K562 (cell line): ENCODE data around the gene ZBTB43. TPM values are rescaled to one million over a fixed set of nuclear protein-coding genes. Genes with fewer than 3 reads are reported as not detected.

Source experiments
- CEBPB ChIP-seq: fragments of 450-650 bp; IDR thresholded peaks from 2 replicates; pipeline ENCODE4 v1.6.1; 2016; ENCODE audit warnings: missing genetic modification characterization, missing compliant biosample characterization
- CHD4 ChIP-seq: fragments of 200-600 bp; sonication (generic); IDR thresholded peaks from 3 replicates; pipeline ENCODE4 v1.6.1; 2012; ENCODE audit warnings: low read depth, mild to moderate bottlenecking, mixed read lengths, low read length, inconsistent platforms; ENCODE audit not compliant: insufficient read depth, insufficient replicate concordance, poor library complexity, severe bottlenecking
- EGR1 ChIP-seq: fragments of 450-650 bp; conservative IDR thresholded peaks from 2 replicates; pipeline ENCODE4 v1.6.1; 2017; ENCODE audit warnings: mild to moderate bottlenecking
- LEF1 ChIP-seq: fragments of 450-650 bp; IDR thresholded peaks from 2 replicates; pipeline ENCODE4 v1.6.1; 2016; ENCODE audit warnings: mild to moderate bottlenecking
- MEF2A ChIP-seq: IDR thresholded peaks from 2 replicates; pipeline ENCODE4 v1.6.1; 2011; ENCODE audit warnings: low read depth, mild to moderate bottlenecking, low read length, moderate library complexity; ENCODE audit not compliant: control insufficient read depth
- MYNN ChIP-seq, 2 experiments: sonication (generic); formaldehyde crosslinking in 1 of 2; IDR thresholded peaks; 2 replicates each; pipeline versions ENCODE4 v1.5.0 to v1.6.1; 2016 to 2020; ENCODE audit warnings: antibody characterized with exemption in 1 of 2, missing genetic modification reagents in 1 of 2
- NCOA1 ChIP-seq: fragments of 450-650 bp; IDR thresholded peaks from 2 replicates; pipeline ENCODE4 v1.6.1; 2016; ENCODE audit warnings: low read depth
- NEUROD1 ChIP-seq: fragments of 150-350 bp; IDR thresholded peaks from 2 replicates; pipeline ENCODE4 v1.6.1; 2014; ENCODE audit warnings: borderline replicate concordance, low read length, low read depth; ENCODE audit not compliant: partially characterized antibody
- POLR2A ChIP-seq: fragments of 450-650 bp; conservative IDR thresholded peaks from 2 replicates; pipeline ENCODE4 v1.6.1; 2016
- TCFL5 ChIP-seq: fragments of 250-450 bp; sonication (Bioruptor Pico); conservative IDR thresholded peaks from 2 replicates; pipeline ENCODE4 v1.6.1; 2021; ENCODE audit warnings: mild to moderate bottlenecking, moderate library complexity, matching md5 sums
- ZBTB49 ChIP-seq: sonication (generic); formaldehyde crosslinking; IDR thresholded peaks from 2 replicates; pipeline ENCODE4 v1.8.0; 2022; ENCODE audit warnings: missing genetic modification reagents, mild to moderate bottlenecking, borderline replicate concordance
- ZNF282 ChIP-seq: sonication (generic); formaldehyde crosslinking; IDR thresholded peaks from 2 replicates; pipeline ENCODE4 v1.8.1; 2023; ENCODE audit warnings: missing genetic modification reagents
- ZNF589 ChIP-seq: fragments of 200-800 bp; sonication (Bioruptor generic); IDR thresholded peaks from 2 replicates; pipeline ENCODE4 v1.6.1; 2016; ENCODE audit warnings: low read depth, missing genetic modification characterization, missing compliant biosample characterization
- polyA plus RNA-seq, 8 experiments: library from polyadenylated mRNA; depleted of rRNA in 4 of 8; stranded (reverse) in 5 of 8; unstranded in 3 of 8; fragments of >200 nt; fragmentation: Nextera tagmentation in 2 of 8; fragmentation: Illumina TruSeq in 1 of 8; extraction: Ambion mirVana in 2 of 8; extraction: Trizol in 1 of 8; gene quantifications; 2 replicates each; pipeline versions ENCODE4 v1.2.1 to v1.2.3, GENCODE V29; 2011 to 2014; ENCODE audit warnings: inconsistent platforms in 1 of 8, missing spikeins in 1 of 8
- total RNA-seq, 7 experiments: library from RNA; depleted of rRNA in 6 of 7; stranded (reverse); fragments of >200 nt in 6 of 7; fragmentation: Illumina TruSeq in 2 of 7; extraction: Trizol in 2 of 7; gene quantifications; 2 replicates each; pipeline versions ENCODE4 v1.2.1 to v1.2.3, GENCODE V29; 2011 to 2021; ENCODE audit warnings: low replicate concordance in 1 of 7
- TF ChIP-seq, protein P1 (sequence below): sonication (generic); formaldehyde crosslinking; IDR thresholded peaks from 2 replicates; pipeline ENCODE4 v1.8.0; 2022; ENCODE audit warnings: mild to moderate bottlenecking, low read depth, missing genetic modification reagents

Gene ZBTB43
- total and polyA plus RNA-seq, 9 of the 15 experiments (the other 6 are each of a cell fraction or from before 2014, with no cell fraction given), result 3.9 to 17.2 (median 9.1) TPM

DNA sequence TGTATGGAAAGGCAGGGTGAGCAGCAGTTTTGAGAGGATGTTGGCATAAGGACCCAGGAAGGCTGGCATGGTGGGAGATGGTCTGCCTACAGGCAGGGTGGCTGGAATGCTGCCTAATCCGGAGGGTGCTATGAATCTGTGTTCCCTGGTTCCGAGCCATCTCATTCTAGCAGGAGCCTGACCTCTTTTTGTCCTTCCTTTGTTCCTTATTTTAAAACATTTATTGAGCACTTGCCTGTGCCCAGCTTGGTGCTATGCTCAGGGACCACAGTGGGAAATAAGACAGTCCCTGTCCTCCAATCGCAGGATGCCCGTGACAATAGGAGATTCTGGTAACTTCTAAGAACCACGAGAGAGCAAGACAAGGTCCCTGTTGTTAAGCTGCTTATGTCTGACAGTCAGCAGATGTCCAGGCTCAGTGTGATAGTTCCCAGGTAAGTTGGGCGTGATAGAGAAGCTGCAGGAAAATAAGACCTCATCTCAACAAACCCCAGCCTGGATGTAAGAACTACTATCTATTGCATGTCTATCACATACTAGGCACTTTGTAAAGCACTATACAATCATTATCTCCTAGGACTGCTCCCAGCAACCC, 46.5 kb downstream of the ZBTB43 start (continued):
- TF ChIP-seq ZNF282 (no peak), POLR2A (no peak), ZBTB49 (no peak), LEF1 (no peak), NCOA1 (no peak), CHD4 (no peak), ZNF589 (no peak), MEF2A (no peak), EGR1 (no peak), CEBPB (tag) (no peak), TCFL5 (CRISPR knock-in tag) (no peak), NEUROD1 (no peak), MYNN (IDR thresholded peaks at IDR 0.05) (no peak), MYNN (CRISPR knock-in tag; IDR thresholded peaks at IDR 0.05) (no peak)
- TF ChIP-seq, protein P1, sequence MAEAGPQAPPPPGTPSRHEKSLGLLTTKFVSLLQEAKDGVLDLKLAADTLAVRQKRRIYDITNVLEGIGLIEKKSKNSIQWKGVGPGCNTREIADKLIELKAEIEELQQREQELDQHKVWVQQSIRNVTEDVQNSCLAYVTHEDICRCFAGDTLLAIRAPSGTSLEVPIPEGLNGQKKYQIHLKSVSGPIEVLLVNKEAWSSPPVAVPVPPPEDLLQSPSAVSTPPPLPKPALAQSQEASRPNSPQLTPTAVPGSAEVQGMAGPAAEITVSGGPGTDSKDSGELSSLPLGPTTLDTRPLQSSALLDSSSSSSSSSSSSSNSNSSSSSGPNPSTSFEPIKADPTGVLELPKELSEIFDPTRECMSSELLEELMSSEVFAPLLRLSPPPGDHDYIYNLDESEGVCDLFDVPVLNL (CRISPR knock-in tag), result no peak
